HepG2 (cell line): ENCODE results near the gene KCNRG.

Experiments
- ETV6 ChIP-seq: sonication (generic); formaldehyde crosslinking; conservative IDR thresholded peaks from 2 replicates; pipeline ENCODE4 v1.4.0; 2020; ENCODE audit warnings: missing genetic modification reagents
- KDM1A ChIP-seq: IDR thresholded peaks from 2 replicates; pipeline ENCODE4 v1.6.1; 2016; ENCODE audit warnings: missing compliant biosample characterization
- MTF2 ChIP-seq: sonication (generic); formaldehyde crosslinking; IDR thresholded peaks from 2 replicates; pipeline ENCODE4 v1.5.0; 2020; ENCODE audit warnings: missing genetic modification reagents, borderline replicate concordance
- PAF1 ChIP-seq: IDR thresholded peaks from 2 replicates; pipeline ENCODE4 v1.6.1; 2016; ENCODE audit warnings: missing genetic modification reagents, missing compliant biosample characterization
- POLR2A ChIP-seq, 2 experiments: IDR thresholded peaks; 2 replicates each; pipeline ENCODE4 v1.6.1; 2011; ENCODE audit warnings: low read depth in 2 of 2, low read length in 2 of 2, mild to moderate bottlenecking in 1 of 2, moderate library complexity in 1 of 2; ENCODE audit not compliant: insufficient read depth in 1 of 2
- PRPF4 ChIP-seq: fragments of 200-400 bp; formaldehyde crosslinking; IDR thresholded peaks from 2 replicates; pipeline ENCODE4 v1.6.1; 2016; ENCODE audit warnings: low read length, low read depth; ENCODE audit not compliant: poor library complexity, severe bottlenecking
- RAD21 ChIP-seq: fragments of 450-650 bp; formaldehyde crosslinking; IDR thresholded peaks from 2 replicates; pipeline ENCODE4 v1.5.0; 2020; ENCODE audit warnings: mild to moderate bottlenecking
- SIN3A ChIP-seq: IDR thresholded peaks from 2 replicates; pipeline ENCODE4 v1.6.1; 2011; ENCODE audit warnings: low read depth, mild to moderate bottlenecking, control low read depth, low read length, borderline replicate concordance
- ZFP36 ChIP-seq: fragments of 150-350 bp; IDR thresholded peaks from 2 replicates; pipeline ENCODE4 v1.6.1; 2018; ENCODE audit warnings: borderline replicate concordance, low read length, low read depth; ENCODE audit not compliant: partially characterized antibody
- ZNF703 ChIP-seq: sonication (generic); formaldehyde crosslinking; IDR thresholded peaks from 2 replicates; pipeline ENCODE4 v1.5.1; 2020; ENCODE audit warnings: missing genetic modification reagents, mild to moderate bottlenecking, moderate library complexity, borderline replicate concordance
- TF ChIP-seq, protein P1 (sequence below): sonication (generic); formaldehyde crosslinking; IDR thresholded peaks from 2 replicates; pipeline ENCODE4 v1.5.0; 2020; ENCODE audit warnings: mild to moderate bottlenecking, missing genetic modification reagents, moderate library complexity
- TF ChIP-seq, protein P2 (sequence below): sonication (generic); formaldehyde crosslinking; conservative IDR thresholded peaks from 2 replicates; pipeline ENCODE4 v1.8.1; 2023; ENCODE audit warnings: missing genetic modification reagents

DNA sequence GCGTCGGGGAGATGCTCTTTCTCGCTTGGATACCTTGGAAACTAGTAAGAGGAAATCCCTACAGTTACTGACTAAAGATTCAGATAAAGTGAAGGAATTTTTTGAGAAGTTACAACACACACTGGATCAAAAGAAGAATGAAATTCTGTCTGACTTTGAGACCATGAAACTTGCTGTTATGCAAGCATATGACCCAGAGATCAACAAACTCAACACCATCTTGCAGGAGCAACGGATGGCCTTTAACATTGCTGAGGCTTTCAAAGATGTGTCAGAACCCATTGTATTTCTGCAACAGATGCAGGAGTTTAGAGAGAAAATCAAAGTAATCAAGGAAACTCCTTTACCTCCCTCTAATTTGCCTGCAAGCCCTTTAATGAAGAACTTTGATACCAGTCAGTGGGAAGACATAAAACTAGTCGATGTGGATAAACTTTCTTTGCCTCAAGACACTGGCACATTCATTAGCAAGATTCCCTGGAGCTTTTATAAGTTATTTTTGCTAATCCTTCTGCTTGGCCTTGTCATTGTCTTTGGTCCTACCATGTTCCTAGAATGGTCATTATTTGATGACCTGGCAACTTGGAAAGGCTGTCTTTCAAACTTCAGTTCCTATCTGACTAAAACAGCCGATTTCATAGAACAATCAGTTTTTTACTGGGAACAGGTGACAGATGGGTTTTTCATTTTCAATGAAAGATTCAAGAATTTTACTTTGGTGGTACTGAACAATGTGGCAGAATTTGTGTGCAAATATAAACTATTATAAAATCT lies 2.7 kb upstream of the KCNRG start:
- TF ChIP-seq PRPF4 (no peak), ZNF703 (CRISPR knock-in tag) (no peak), KDM1A (CRISPR knock-in tag) (no peak), RAD21 (CRISPR knock-in tag) (no peak), ZFP36 (no peak), POLR2A (IDR thresholded peaks at IDR 0.05; ENCODE audit: insufficient read depth in 1 of 2, low read depth in 2 of 2, low read length in 2 of 2) (no peak), SIN3A (no peak), PAF1 (CRISPR knock-in tag) (no peak), ETV6 (CRISPR knock-in tag) (no peak), MTF2 (CRISPR knock-in tag) (no peak)
- TF ChIP-seq, protein P1, sequence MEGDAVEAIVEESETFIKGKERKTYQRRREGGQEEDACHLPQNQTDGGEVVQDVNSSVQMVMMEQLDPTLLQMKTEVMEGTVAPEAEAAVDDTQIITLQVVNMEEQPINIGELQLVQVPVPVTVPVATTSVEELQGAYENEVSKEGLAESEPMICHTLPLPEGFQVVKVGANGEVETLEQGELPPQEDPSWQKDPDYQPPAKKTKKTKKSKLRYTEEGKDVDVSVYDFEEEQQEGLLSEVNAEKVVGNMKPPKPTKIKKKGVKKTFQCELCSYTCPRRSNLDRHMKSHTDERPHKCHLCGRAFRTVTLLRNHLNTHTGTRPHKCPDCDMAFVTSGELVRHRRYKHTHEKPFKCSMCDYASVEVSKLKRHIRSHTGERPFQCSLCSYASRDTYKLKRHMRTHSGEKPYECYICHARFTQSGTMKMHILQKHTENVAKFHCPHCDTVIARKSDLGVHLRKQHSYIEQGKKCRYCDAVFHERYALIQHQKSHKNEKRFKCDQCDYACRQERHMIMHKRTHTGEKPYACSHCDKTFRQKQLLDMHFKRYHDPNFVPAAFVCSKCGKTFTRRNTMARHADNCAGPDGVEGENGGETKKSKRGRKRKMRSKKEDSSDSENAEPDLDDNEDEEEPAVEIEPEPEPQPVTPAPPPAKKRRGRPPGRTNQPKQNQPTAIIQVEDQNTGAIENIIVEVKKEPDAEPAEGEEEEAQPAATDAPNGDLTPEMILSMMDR = no peak
- TF ChIP-seq, protein P2, sequence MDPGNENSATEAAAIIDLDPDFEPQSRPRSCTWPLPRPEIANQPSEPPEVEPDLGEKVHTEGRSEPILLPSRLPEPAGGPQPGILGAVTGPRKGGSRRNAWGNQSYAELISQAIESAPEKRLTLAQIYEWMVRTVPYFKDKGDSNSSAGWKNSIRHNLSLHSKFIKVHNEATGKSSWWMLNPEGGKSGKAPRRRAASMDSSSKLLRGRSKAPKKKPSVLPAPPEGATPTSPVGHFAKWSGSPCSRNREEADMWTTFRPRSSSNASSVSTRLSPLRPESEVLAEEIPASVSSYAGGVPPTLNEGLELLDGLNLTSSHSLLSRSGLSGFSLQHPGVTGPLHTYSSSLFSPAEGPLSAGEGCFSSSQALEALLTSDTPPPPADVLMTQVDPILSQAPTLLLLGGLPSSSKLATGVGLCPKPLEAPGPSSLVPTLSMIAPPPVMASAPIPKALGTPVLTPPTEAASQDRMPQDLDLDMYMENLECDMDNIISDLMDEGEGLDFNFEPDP (CRISPR knock-in tag) = no peak
